Measurements from ENCODE around the gene SOX5.
"Not testable (repeated sequence)": the region's sequence is repeated elsewhere in the genome, so short reads cannot be mapped to it uniquely, and the experiment has no call there.

SOX5 gene

DNA sequence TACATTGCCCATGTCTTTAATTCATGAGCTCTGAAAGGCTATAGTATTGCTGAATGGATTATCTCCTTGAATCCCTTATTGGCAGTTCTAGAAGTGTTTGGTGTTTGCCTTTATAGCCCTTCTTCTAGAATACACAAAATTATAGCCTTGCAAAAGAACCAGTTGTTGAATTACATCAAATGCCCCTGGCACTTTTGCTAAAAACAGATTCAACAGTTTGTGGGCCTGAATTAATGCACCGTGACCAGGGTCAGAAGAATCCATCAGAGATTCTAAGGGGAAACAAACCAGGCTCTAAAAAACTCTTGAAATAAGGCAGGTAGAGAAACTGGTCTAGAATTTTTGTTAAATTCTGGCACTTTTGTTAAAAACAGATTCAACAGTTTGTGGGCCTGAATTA lies 197.8 kb downstream of the SOX5 start:
- DNase-seq = no peak

GRCh38 chr12:23750923-23751322 lies 198.5 kb downstream of the SOX5 start:
- DNase-seq = no peak

DNA sequence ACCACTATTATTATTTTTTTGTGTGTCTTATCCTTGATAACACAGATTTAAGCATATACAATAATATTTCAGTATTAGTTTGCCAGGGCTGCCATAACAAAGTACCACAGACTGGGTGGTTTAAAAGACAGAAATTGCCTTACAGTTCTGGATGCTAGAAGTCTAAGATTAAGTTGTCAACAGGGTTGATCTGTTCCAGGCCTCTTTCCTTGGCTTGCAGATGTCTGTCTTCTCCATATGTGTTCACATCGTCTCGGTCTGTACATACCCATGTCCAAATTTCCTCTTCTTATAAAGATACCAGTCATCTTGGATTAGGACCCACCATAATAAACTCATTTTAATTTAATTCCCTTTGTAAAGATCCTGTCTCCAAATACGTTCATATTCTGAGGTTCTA lies 204.8 kb downstream of the SOX5 start:
- no peak for DNase-seq

DNA sequence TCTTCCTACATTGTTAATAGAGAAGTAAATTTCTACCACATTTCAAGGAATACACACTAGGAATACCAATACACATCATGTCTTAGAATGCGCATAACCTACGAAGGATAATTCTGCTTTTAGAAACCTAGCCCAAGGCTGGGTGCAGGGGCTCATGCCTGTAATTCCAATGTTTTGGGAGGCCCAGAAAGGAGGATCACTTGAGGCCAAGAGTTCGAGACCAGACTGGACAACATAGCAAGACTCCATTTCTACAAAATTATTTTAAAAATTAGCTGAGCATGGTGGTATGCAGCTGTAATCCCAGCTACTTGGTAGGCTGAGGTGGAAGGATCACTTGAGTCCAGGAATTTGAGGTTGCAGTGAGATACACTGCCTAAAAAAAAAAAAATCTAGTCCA lies 206.9 kb downstream of the SOX5 start:
- DNase-seq = no peak

- no peak for DNase-seq
Observed at GRCh38 chr12:23731493-23731892, 218.0 kb downstream of the SOX5 start.

DNA sequence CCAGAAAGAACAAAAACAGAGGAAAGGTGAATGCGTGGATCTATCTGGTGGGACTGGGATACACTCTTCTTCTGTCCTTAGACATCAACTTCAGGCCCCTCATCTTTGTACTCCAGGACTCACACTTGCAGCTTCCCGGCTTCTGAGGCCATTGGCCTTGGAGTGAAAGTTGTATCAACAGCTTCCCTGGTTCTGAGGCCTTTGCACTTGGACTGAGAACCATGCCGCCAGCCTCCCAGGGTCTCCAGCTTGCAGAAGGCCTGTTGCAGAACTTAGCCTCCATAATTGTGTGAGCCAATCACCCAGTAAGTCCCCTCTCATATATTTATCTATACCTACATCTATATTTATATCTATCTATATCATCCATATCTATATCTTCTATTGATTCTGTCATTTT lies 218.4 kb downstream of the SOX5 start:
- no peak for DNase-seq

GRCh38 chr12:23729359-23729758 lies 220.1 kb downstream of the SOX5 start:
- no peak for DNase-seq

DNA sequence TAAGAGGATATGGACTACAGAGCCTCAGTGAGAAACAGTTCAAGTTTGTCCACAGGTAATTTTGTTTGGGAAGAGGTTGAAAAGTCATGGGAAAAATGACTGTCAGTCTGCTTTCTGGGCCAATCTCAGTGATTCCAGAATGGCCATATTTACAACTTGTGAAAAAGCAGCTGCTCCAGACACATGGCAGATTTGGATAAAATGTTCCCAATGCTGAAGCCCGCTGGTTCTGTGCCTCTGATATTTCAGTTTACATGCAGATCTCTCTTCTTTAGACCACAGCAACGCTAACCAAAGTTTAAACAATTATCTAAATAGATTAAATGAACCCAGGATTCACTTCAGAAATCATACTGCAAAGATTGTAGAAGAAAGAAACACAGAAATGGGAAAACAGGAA lies 222.8 kb downstream of the SOX5 start:
- DNase-seq = no peak

GRCh38 chr12:23722655-23723054 lies 226.8 kb downstream of the SOX5 start:
- DNase-seq = no peak

- DNase-seq = no peak
Observed at GRCh38 chr12:23721268-23721667, 228.2 kb downstream of the SOX5 start.

GRCh38 chr12:23719493-23719892 lies 230.0 kb downstream of the SOX5 start:
- DNase-seq = no peak

DNA sequence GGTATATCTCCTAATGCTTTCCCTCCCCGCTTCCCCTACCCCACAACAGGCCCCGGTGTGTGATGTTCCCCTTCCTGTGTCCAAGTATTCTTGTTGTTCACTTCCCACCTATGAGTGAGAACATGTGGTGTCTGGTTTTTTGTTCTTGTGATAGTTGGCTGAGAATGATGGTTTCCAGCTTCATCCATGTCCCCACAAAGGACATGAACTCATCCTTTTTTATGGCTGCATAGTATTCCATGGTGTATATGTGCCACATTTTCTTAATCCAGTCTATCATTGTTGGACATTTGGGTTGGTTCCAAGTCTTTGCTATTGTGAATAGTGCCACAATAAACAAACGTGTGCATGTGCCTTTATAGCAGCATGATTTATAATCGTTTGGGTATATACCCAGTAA lies 239.1 kb downstream of the SOX5 start:
- not testable (repeated sequence) for DNase-seq

DNA sequence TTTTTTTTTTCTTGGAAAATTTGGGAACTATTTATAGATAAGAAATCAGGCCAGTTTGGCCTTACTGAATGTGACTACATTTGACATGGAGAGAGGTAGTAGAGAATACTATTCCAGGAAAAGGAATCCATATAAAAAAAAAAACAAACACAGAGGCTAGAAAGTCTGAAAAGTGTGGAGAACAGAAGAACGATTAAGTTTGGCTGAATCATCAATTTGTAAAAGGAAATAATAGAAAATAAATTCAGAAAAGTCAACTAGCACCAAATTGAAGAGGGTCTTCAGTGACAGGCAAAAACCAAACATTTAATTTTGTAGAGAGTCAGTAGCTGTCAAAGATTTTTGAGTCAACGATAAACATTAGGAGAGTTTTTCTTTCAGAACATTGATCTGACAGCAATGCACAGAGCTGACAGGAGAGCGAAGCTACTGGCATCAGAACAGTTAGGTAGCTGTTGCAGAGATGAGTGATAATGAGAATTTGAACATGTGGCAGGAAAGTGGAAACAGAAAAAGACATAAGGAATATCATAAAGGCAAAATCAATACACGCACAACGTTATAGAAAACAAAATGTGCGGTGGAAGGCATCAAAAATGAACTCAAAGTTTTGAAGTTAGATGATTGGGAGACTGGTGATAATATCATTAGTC lies 241.2 kb downstream of the SOX5 start:
- DNase-seq = no peak

DNA sequence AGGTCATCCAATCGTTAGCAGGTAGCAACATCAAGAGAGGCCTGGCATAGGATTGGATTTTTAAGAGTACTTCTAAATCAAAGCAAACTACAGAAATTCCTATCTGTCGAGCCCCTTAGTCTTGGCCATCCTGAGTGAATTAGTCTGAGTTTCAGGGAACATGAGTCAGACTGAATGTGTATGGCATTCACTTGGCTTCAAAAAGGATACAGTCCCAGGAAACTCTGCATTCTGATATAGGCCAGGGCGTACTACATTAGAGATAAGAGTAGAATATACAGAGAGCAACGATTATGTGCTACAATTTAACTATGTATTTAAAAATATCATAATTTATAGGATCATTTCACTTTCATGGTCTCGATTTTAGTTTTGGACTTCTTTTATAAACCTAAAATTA lies 242.2 kb downstream of the SOX5 start:
- no peak for DNase-seq

GRCh38 chr12:23704992-23705943 lies 244.2 kb downstream of the SOX5 start:
- DNase-seq = no peak

DNA sequence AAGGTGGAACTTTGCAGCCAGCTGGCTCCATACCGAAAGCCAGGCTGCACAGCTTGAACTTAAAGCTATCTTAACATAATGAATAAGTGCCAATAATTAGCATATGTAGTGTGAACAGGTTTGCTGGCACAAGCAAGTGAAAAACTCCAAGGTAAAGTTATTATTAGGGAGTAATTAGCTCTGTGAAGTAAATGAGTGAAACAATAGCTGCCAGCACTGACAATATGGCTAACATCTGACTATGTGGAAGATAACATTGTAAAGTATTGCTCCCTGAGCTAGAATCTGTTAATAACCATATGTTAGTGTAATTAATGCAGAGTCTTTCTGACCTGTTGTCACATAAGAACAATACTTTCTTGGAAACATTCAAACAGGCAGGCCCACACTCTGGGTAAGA lies 246.4 kb downstream of the SOX5 start:
- no peak for DNase-seq

- no peak for DNase-seq
Observed at GRCh38 chr12:23699031-23699430, 250.4 kb downstream of the SOX5 start.

DNA sequence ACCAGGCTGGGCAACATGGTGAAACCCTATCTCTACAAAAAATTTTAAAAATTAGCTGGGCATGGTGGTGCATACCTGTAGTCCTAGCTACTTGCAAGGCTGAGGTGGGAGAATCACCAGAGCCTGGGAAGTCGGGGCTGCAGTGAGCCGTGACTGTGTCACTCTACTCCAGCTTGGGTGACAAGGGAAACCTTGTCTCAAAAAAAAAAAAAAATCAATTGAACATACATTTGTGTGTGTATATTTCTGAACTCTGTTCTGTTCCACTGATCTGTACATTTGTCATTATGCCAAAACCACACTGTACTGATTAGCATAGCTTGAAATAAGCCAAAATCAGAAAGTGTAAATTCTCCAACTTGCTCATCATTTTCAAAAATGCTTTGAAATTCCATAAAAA lies 254.6 kb downstream of the SOX5 start:
- DNase-seq = no peak

GRCh38 chr12:23694307-23694706 lies 255.2 kb downstream of the SOX5 start:
- DNase-seq = no peak

DNA sequence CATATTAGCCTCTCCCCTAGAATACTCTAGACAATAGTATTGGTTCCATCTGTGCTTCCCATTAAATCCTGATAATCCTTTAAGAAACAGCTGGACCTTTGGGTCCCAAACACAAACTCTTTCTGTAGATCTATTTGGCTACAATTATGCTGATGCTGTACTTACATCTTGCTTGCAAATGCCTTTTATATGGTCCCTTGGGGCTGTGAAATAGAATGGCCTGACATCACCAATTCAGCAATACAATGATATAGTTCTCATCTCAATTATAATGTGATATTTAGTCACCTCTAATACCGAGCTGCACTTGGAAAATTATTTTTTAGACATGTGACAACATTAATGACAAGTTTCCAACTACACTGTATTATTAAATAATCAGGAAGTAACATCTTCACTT lies 261.5 kb downstream of the SOX5 start:
- no peak for DNase-seq

GRCh38 chr12:23686095-23686494 lies 263.4 kb downstream of the SOX5 start:
- DNase-seq = no peak

DNA sequence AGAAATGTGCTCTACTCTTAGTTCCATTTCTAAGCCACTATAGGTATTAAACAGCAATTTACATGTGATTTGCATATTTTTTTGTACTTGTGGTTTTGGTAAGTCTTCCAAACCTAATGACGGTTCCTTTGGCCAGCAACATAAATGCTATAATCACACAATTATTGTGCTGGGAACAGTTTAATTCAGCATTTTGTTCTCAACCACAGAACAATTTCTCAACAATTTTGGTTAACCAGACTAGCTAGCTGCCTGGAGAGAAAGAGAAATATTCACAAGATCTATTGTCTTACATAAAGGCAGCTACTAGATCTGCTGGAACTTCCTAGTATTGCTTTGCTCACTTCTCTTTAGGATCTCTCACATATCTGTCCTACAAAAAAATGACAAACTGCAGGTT lies 265.3 kb downstream of the SOX5 start:
- DNase-seq = no peak

DNA sequence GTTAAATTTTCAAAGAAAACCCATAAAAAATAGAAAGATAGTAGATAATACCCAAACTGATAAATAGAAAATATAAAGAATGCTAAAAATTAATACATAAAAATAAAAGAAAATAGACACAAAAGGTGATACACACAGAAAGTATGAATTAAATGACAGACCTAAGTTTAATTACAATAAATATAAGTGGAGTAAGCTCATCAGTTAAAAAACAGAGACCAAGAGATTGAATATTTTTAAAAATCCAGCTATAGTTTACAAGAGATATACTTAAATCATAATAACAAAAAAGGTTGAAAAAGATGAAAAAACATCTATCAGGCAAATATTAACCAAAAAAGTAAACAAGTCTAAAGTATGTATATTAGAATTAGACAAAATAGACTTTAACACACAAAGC lies 268.2 kb downstream of the SOX5 start:
- DNase-seq = no peak

DNA sequence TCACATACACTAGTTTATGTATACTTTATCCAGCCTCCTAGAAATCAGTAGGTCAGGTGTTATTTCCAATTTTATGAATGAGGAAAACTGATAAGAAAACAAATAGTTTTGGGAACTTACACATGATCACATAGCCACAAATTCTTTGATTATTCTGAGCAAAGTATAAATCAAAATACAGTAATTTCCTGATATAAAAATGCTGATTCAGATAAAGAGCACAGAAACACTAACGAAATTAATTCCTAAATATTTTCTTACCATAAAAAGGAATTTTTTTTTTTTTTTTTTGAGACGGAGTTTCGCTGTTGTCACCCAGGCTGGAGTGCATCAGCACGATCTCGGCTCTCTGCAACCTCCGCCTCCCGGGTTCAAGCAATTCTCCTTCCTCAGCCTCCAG lies 275.4 kb downstream of the SOX5 start:
- no peak for DNase-seq

DNA sequence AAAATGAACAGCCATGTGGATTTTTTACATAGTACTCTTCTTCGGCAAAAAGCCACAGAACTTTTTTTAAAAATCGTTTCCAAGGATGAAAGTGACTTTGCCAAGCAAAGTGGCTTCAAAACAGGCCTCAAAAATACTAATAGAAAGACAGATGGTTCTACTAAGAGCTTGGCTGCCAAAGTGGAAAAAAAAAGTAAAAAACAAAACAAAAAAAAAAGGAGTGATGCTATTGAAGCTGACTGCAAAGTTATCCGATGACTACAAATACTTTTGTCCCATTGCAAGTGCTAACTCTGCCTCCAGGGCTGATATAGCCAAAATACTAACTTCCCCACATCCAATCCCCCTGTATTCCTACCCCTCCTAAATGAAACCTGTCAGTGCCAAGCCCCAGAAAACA lies 277.6 kb downstream of the SOX5 start:
- no peak for DNase-seq
